RWPE1 (cell line): ENCODE data around the gene OR1S2.

Experiments used
- CTCF ChIA-PET: fragments of 350-600 bp; sonication (Branson Sonifier 250); formaldehyde crosslinking; extraction: SDS; loops from one replicate; lab custom pipeline; 2021; lab: Yijun Ruan, JAX
- POLR2A ChIA-PET: fragments of 400-600 bp; formaldehyde crosslinking; extraction: SDS; loops from one replicate; lab custom pipeline; 2020; ENCODE audit warnings: antibody characterized with exemption; ENCODE audit not compliant: low non-redundant PET; lab: Yijun Ruan, JAX
- DNase-seq: peaks from one replicate; pipeline ENCODE4 v3.0.0; 2012; ENCODE audit warnings: low spot score
- H3K27ac ChIP-seq: fragments of 450-650 bp; 2 replicates; pipeline ENCODE4 v1.5.1; 2017
- TF ChIP-seq, protein P1 (sequence below): fragments of 450-650 bp; conservative IDR thresholded peaks from 2 replicates; pipeline ENCODE4 v1.5.1; 2017; ENCODE audit warnings: low read depth, mild to moderate bottlenecking

The OR1S2 gene

GRCh38 chr11:58195939-58196338 is 8.0 kb downstream of the OR1S2 start:
- POLR2A ChIA-PET: no interaction called here
- no peak overlapping the region for H3K27ac ChIP-seq
- TF ChIP-seq, protein P1, sequence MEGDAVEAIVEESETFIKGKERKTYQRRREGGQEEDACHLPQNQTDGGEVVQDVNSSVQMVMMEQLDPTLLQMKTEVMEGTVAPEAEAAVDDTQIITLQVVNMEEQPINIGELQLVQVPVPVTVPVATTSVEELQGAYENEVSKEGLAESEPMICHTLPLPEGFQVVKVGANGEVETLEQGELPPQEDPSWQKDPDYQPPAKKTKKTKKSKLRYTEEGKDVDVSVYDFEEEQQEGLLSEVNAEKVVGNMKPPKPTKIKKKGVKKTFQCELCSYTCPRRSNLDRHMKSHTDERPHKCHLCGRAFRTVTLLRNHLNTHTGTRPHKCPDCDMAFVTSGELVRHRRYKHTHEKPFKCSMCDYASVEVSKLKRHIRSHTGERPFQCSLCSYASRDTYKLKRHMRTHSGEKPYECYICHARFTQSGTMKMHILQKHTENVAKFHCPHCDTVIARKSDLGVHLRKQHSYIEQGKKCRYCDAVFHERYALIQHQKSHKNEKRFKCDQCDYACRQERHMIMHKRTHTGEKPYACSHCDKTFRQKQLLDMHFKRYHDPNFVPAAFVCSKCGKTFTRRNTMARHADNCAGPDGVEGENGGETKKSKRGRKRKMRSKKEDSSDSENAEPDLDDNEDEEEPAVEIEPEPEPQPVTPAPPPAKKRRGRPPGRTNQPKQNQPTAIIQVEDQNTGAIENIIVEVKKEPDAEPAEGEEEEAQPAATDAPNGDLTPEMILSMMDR: no peak
- DNase-seq: no peak
- CTCF ChIA-PET: no interaction called here

DNA sequence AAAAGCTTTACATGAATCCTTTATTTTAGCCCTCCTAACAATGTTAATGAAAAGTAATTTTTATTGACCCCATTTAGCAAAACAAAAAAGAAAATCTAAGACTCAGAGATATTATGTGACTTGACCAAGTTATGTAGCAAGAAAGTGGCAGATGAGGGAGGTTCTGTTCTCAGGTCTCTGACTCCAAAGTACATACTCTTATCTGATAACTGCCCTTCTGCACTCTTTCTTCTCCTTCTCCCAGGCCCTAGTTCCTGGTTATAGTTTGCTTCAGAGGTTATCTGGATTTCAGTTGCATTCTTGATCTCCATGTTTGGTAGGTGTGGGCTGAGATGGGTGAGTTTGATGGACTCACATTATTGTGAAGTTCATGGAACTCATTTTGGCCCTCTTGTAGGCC is 10.6 kb downstream of the OR1S2 start:
- CTCF ChIA-PET: no interaction called here
- DNase-seq: no peak
- TF ChIP-seq, protein P1: no peak
- H3K27ac ChIP-seq: no peak overlapping the region
- POLR2A ChIA-PET: no interaction called here

GRCh38 chr11:58192229-58192628 is 11.7 kb downstream of the OR1S2 start:
- TF ChIP-seq, protein P1: no peak
- no peak overlapping the region for H3K27ac ChIP-seq
- ChIA-PET CTCF (no interaction called here), POLR2A (no interaction called here)
- DNase-seq: no peak

DNA sequence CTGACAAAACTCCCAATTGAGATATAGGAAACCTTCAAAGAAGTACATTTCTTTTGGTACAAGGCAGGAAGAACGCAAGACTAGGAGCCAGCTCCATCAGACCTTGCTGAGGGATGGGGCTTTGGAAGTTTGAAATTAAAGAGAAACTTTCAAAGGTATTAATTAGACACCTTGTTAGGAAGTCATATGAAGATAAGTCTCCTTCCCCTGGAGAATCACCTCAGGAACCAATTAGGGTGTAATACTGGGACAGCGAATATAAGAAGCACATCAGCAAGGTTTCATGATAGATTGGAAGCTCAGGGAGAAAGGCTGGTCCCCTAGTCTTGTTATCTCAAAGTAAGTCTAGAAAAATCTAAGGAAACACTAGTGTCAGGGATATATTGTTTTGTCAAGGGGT is 15.2 kb downstream of the OR1S2 start, which contains the start of gene OR9Q2:
TSS of gene OR9Q2 (plus strand) at position 301 of the 400 bp plus-strand sequence. CDS start 1,421 bp downstream, outside the sequence.
- CTCF ChIA-PET: no interaction called here
- TF ChIP-seq, protein P1: no peak
- no peak within 1 kb of the TSS for H3K27ac ChIP-seq
- POLR2A ChIA-PET: no interaction called here
- DNase-seq: no peak

DNA sequence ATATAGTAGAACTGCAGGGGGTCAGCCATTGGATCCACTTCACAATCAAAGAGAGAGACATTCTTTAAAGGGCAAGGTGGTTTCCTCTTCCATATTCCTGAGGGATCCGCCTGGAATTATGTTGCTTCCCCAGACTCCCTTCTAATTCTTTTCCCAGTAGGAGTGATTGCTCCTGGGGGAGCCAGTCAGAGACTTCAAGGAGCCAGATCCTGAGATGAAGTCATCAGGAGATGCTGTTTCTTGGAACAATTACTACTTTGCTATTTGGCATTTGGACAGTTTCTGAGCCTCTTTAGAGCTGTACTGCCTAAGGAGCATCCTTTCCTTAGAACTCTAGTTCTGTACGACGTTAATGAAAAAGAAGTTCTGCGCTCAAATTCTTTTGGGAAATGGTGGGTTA is 17.0 kb downstream of the OR1S2 start:
- DNase-seq: no peak
- TF ChIP-seq, protein P1: no peak
- no peak overlapping the region for H3K27ac ChIP-seq
- ChIA-PET POLR2A (no interaction called here), CTCF (no interaction called here)

- no peak for DNase-seq
- TF ChIP-seq, protein P1: no peak
- POLR2A ChIA-PET: no interaction called here
- H3K27ac ChIP-seq: no peak overlapping the region
- CTCF ChIA-PET: interaction anchor here (0.7 kb wide), 1 partner anchor 1920 kb away, joined by 4 read pairs; no protein-coding TSS in a partner anchor
These were observed 24.3 kb downstream of the OR1S2 start for GRCh38 chr11:58179648-58180047.
